GM19025 (cell line): ENCODE measurements around the gene CFP.
"Not testable (repeated sequence)": the region's sequence is repeated elsewhere in the genome, so short reads cannot be mapped to it uniquely, and the experiment has no call there.

ENCODE experiments used
- ATAC-seq: cut with Tn5 transposase; IDR thresholded peaks from one replicate; pipeline ENCODE4 v1.9.1; 2021; ENCODE audit warnings: mild to moderate bottlenecking, low read depth, moderate library complexity; ENCODE audit not compliant: unreplicated experiment

CFP gene

DNA sequence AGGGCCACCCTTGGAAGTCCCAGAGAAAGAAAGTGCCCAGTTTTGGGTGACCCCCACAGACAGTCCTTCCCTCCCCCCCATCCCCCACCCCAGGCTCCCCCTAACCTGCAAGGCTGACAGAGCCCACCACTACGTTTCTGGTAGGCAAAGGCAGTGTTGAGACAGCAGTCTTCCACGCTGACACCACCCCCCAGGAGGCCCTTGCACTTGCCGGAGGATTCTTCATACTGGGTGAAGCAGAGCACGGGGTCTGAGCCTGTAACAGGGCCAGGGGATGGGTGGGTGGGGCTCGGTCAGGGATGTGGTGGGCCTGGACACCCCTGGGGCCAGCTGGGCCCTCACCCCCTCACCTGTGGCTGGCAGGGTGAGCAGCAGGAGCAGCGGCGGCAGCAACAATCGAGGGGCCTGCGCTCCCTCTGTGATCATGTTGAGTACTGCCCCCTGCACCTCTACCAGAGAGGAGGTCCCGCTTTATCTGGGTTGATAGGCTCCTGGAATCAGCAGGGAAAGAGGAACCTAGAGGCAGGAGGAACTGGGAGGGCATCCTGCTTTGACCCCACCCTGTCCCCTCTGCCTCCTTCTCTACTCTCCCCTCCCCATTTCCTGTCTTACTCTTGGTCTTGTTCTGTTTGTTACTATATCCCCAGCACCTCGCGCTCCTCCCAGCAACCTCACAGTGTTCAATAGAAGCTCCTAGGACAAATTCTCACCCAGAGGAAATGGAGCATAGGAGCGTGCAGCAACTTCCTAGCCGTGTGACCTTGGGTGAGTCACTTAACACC is at the start of gene CFP:
Gene CFP (minus strand): TSS at position 512 of the 782 bp plus-strand sequence. CDS start 86 bp downstream, at position 426.
- ATAC-seq, result no peak

DNA sequence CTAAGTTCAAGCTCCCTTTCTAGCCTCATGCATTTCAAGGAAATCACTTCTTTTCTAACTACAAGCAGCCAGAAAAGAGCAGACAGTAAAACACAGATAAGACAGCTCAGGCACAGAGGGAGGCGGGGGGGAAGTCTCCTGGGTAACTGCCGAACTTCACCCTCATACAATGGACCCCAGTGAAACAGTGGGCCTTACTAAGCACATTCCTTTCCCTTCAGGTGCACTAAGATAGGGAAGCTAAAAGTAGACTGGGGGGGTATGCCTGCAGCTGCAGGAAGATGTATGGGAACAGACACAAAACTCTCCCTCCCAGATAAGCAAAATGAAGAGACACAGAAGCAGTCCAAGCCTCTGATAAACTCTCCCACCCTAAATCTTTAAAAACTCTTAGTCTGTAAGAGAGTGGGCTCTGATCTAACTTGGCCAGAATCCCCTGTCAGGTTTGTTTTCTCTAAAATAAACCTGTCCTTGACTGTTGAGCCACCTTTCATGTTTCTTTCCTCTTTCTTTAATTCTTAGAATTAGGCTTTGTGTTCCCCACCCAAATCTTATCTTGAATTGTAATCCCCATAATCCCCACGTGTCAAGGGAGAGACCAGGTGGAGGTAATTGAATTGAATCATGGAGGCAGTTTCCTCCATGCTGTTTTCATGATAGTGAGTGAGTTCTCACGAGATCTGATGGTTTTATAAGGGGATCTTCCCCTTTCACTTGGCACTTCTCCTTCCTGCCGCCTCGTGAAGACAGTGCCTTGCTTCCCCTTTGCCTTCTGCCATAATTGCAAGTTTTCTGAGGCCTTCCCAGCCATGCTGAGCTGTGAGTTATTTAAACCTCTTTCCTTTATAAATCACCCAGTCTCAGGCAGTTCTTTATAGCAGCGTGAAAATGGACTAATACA is 46.5 kb upstream of the CFP start:
- ATAC-seq, result not testable (repeated sequence)

DNA sequence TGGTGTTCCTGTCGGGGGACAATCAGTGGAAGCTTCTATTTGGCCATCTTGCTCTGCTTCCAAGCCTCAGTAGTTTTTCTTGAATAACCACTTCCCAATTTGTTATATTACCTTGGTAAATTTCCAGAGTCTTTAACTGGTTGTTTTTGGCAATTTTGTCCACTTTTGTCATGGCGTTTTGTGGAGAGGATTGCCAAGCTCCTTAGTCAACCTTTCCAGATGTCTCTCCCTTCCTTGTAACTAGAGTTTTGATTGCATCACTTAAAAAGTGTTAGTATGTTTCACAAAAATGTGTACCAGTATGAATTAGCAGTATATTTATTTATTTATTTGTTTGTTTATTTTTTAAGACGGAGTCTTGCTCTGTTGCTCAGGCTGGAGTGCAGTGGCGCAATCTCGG is 45.0 kb upstream of the CFP start:
- ATAC-seq, result no peak

DNA sequence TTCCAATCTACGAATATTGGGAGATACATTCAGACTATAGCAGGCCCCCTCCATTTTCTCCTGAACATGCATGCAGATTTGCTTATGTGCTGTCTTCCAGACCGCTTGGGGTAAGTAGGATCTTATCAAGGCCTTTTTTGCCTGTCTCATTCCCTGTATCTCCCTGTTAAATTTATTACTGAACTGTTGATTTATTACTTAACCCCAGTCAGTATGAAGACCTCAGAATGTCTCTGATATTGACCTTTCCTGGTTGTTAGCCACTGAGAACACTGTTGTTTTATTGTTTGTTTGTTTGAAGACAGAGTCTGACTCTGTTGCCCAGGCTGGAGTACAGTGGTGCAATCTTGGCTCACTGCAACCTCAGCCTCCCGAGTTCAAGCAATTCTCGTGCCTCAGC is 36.1 kb upstream of the CFP start:
- not testable (repeated sequence) for ATAC-seq

DNA sequence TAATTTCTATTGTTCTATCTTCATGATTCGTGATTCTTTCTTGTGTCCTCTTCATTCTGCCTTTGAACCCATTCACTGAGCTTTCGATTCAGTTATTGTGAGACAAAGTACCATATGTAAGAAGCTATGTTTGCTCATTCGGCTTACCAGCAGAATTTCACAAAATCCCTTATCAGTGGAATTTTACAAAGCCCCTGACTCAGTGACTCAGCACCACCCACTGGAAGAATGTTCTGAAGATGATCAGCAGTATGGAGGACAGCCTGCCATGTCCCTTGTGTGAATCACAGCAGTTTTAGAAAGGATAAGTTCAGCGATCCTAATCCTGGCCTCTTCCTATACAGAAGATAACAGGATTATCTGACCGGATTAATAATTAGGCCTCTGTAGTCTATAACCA is 35.0 kb upstream of the CFP start:
- no peak for ATAC-seq

DNA sequence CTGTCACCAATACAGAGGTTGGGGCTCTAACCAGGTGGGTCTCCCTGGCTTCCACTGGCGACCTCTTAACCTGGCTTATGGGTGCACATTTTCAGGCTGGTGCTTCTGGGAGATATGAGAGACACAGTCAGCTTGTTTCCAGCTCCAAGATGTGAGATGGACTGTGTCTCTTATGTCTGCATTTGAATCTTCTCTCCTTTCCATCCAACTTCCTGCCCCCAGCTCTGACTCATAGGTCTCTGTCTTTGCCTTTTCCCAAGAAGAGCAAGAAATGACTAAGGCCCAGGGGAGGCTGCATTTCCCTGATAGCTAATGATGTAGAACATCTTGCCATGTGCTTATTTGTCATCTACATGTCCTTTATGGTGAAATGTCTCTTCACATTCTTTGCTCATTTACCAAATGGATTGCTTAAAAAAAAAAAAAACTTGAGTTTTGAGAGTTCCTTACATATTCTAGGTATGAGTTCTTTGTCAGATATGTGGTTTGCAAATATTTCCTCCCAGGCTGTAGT is 32.5 kb upstream of the CFP start:
- ATAC-seq, result no peak

DNA sequence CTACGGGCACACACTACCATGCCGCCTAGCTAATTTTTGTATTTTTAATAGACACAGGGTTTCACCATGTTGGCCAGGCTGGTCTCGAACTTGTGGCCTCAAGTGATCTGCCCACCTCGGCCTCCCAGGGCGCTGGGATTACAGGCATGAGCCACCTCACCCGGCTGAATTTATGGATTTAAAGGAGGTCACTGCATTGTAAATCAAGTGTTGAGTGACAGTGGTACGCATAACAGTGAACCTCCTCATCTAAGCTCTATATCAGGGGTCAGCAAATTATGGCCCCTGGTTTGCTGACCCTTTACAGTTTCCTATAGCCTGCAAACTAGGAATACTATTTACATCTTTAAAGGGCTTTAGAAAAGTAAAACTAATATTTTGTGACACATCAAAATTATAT is 31.8 kb upstream of the CFP start:
- no peak for ATAC-seq

DNA sequence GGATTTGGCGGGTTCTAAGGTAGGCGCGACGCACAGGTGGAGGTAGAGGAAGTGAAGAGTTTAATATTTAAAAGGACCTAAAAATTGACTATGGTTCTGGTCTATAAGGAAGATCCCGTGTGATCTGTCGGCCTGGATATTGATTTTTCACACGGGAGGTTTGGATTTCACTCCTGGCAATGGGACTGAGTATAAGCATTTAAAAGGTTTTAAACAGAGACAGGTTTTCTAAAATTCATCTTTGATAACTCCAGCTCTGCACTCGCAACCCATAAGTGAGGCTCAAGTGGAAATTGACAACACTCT is 29.6 kb upstream of the CFP start:
- ATAC-seq, result no peak

DNA sequence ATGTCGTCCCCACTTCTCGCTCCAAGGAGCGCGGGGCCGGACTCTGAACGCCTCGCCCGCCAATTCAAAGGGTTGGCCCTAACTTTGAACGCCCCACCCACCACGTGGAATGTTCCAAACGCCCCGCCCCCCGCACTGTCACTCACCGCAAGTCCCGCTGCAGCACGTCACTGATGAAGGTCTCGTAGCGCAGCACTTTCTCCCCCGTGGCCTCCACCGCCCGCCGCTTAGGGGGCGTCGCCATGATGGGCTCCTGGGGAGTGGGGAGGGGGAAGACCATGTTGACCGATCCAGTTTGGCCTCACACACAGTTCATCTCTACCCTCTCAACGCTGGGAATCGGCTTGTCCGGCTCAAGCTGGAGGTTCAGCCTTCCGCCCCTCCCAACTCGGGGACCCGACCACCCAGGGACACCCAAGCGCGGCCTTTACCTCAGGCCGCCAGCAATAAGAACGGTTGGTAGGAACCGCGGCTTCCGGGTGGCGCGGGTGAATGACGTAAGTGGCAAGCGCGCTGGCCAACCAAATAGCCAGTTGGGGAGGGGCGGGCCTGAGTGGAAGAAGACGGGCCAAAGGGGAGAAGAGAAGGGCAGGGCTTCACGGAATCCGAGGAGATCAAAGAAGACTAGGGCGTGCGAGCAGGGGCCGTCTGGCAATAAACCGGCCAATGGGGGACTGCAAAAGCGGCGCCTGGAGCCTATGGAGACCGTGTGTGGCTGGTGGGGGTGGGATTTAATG is 29.1 kb upstream of the CFP start, which contains the start of gene UXT:
Gene UXT (minus strand): TSS at position 497 of the 737 bp plus-strand sequence. CDS start 253 bp downstream, at position 244.
- ATAC-seq, result peak; percentile 72

DNA sequence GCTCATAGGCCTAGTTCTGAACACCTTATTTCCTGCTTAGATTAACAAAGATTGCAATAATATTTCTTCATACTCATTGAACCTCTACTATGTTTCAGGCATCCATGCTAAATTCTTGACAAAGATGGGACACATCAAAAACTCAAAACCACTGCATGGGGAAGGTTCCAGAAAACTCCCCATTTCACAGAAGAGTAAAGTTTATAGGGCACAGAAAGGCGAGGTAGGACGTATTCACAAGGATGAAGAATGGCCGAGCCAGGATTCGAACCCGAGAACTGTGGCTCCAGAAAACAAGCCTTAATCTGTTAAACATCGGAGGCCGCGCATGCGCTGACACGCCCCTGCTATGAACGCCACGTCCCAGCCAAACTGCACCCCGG is 28.6 kb upstream of the CFP start:
- ATAC-seq, result no peak

DNA sequence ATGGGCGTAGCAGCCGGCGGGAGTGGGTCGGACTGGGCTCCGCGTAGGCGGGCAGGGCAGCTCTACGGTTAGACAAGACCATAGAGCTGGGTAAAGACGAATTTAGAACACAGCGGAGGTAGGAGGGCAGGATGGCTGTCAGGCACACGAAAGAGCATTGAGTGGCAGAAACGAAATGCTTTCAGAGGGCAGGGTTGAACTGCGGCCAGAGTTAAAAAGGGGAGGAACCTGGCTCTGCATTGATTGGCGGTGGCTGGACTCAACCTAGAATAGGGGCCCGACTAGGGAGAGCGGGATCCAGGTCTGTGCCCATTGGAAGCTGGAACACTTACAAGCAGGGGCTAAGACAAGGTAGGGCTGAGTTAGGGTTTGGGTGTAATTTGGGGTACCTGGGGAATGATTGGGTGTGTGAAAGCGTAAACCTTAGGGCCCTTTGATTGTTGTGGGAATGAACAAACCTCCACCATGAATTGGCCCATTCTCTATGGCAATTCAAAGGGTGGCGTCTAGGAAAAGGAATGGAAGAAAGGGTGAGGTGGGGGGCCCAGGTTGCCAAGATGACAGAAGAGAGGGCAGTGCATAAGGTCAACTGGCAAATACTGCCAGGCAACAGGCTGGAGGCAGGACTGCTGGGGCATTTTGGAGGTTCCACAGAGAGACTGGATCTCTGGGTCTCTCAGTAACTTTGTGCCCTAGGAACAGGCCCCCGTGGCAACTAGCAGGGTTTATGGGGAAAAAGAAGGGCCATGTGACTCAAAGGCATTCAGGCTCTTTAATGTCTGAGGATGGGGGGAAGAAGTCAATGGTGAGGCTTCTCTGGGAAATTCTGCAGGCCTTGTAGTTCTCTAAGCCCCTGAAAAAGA is 21.5 kb upstream of the CFP start:
- peak; percentile 1 for ATAC-seq

DNA sequence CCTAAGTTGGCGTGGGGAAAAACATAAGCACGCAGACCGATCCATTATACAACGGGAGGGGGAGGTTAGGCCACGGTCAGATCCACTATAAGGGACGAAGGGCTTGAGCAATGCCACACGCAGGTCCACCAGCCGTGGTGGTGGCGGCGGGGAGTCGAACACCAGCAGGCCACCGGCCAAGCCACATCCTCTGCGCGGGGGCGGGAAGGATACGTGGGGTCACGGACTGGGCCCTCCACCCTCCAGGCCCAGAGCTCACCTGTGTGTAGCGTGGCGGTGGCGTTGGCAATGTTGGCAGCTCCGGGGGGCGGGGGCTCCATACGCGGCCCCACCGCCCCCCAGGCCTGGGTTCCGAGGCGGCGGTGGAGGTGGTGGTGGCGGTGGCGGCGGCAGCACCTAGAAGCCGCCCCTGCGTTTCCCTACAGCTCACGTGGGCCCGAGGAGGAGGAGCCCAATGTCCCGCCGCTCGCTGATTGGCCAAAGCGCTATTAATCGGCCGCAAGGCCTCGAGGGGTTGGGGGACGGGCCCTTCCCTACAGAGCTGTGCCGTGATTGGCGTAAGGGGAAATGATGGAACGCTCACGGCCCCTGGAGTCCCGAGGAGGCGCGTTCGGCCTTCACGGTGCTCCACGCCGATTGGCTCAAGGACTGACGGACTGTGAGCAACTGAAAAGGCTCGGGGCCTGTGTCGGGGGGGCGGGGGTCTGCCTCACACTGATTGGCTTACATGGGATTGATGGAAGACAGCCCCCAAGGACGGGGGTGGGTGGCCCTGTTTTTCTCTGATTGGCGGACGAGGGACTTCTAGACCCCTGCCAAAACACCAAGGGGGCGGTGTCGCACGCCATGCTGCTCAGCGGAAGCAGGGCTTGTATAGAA is 20.7 kb upstream of the CFP start, which contains the start of gene ELK1:
Gene ELK1 (minus strand): TSS at position 400 of the 879 bp plus-strand sequence. CDS start 9,122 bp downstream, outside the sequence.
- peak; percentile 90 for ATAC-seq

DNA sequence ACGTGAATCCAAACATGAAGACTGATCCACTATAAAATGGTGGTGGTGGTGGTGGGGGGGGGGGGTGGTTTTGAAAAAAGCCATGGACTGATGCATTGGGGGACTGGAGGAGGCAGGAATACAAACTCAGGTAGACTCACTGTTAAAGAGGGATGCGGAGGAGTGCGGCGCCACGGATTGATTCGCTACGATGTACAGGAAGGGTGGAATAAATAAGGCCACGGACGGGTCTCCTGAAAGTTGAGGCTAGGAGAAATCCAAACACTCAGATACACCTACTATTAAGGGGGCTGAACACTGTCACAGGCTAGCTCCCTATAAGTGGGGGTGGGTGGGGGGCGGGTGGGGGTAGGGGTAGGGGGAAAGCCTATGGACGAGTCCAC is 20.0 kb upstream of the CFP start:
- no peak for ATAC-seq

DNA sequence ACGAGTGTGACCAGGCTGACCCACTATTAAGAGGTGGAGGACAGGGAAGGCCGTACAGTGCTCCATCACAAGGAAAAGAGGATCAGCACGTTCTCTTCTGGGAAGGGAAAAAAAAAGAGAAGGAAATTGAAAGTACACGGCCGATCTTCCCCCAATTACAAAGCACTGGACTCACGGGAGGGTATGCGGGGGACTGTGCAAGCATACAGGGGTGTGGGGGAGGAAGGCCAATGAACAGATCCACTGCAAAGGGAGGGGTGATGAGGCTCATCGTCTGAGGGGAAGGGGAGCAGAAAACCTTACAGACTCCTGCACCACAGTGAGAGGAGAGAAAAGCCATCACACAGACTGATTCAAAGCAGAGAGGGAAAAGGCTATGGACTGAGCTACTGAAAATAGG is 19.5 kb upstream of the CFP start:
- ATAC-seq, result no peak

DNA sequence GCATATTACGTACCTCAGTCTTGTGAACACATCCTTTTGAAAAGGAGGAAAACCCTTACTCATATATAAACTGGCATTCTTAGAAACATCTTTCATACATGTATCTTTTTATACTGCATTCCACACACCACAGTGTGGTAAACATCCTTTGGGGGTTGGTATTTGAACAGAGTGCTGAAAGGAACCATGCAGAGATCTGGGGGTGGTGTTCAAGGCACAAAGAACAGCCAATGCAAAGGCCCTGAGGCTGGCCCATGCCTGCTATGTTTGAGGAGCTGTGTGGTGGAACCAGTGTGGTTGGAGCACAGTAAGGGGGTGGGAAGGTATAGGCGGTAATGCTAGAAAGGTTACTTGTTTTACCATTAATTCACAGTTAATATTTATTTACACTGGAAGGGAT is 18.6 kb upstream of the CFP start:
- ATAC-seq, result no peak

DNA sequence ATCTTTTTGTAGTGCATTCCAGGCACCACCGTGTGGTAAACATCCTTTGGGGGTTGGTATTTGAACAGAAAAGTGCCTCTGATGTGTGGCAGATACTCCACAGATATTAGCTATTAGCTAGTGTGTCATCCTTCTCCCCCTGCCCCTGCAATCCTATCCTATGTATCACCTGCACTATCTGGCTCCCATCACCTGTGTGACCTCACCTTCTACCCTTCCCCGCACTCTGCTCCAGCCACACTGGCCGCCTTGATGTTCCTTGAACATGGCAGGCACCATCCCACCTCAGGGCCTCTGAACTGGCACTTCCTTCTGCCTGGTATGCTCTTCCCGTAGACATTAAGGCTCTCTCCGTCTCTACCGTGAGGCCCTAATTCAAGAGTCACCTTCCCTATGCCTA is 16.9 kb upstream of the CFP start:
- no peak for ATAC-seq

DNA sequence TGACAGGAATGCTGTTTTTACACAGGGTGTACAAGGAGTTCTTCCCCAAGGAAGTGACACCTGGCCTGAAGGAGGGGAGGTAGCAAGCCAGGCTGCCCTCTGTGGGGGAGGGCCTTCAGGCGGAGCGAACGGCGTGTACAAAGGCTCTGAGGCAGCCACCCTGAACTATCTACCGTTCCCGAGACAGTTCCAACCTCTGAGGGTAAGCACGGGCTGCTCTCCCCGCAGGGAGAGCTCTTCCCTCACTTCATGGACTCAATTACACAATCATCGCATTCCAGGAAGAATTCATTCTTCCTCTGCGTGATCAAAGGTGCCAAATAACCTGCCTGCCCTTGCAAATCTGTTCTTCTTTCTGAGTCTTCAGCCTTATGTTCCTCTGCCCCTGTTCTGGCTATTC is 15.8 kb upstream of the CFP start:
- ATAC-seq, result no peak

DNA sequence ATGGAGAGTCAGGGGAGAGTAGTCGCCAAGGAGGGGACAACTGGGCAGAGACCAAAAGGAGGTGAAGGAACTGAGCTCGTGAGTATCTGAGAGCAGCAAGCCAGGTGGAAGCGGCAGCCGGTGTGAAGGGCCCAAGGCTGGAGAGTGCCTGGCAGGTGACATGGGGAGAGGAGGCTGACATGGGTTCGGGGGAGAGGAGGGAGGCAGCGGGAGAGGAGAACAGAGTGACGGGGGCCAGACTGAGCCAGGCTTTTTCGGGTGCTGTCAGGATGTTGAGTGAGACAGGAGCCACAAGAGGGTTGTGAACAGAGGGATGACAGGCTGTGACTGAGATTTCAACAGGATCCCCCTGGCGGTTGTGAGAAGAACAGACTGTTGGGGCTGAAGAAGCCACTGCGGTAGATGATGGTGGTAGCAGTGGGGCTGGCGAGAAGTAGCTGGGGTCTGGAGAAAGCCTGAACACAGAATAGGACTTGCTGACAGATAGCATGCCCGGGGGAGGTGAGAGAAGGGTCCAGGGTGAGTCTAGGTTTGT is 14.9 kb upstream of the CFP start:
- no peak for ATAC-seq

DNA sequence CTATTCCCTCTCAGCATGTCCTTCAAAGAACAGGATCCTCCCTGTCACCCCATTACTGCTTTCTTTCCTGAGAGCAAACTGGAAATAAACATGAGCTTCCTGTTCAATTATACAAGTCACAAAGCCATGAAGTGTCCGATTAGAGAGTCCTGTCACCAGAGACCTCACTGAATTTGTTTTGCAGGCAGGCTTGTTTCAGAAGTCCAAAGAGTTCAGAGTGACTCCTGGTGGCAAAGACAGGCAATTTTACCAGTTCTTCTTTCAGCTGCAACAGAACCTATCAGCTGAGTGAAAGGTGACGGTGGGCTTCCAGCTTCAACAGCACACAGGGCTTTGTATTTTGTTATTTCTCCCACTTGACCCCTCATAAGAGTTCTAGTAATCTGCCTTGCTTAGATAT is 14.2 kb upstream of the CFP start:
- no peak for ATAC-seq
